Motor neuron (in vitro differentiated cells): ENCODE results near the gene TMEM106A. TPM values are rescaled to one million over a fixed set of nuclear protein-coding genes. Genes with fewer than 3 reads are reported as not detected.
"Not testable (repeated sequence)": the region's sequence is repeated elsewhere in the genome, so short reads cannot be mapped to it uniquely, and the experiment has no call there.

Experiments
- ATAC-seq, 8 experiments: fragments of 200-7000 bp; cut with Tn5 transposase; replicated peaks in 6 of 8; 2 replicates each; pipeline ENCODE4 v1.8.0; 2021; ENCODE audit warnings: mild to moderate bottlenecking in 8 of 8, moderate library complexity in 8 of 8
- H3K27ac ChIP-seq, 2 donors: fragments of 250-450 bp; sonication (Bioruptor Pico); 2 replicates each; pipeline ENCODE4 v1.9.0; 2021; ENCODE audit warnings: antibody characterized with exemption in 2 of 2, mild to moderate bottlenecking in 2 of 2, moderate library complexity in 1 of 2
- H3K4me1 ChIP-seq, 2 donors: fragments of 250-450 bp; sonication (Bioruptor Pico); replicated peaks in 1 of 2; 2 replicates each; pipeline ENCODE4 v1.6.1; 2021; ENCODE audit warnings: antibody characterized with exemption in 2 of 2, mild to moderate bottlenecking in 2 of 2, moderate library complexity in 1 of 2
- H3K4me3 ChIP-seq, 5 donors: fragments of 250-450 bp; sonication (Bioruptor Pico); 2 replicates each; pipeline ENCODE4 v1.9.0; 2021; ENCODE audit warnings: antibody characterized with exemption in 5 of 5, mild to moderate bottlenecking in 5 of 5, moderate library complexity in 4 of 5
- WGBS, 10 experiments: fragments of 450-650 bp; shearing (Covaris generic); methylation state at CpG; one replicate each; pipeline ENCODE4 v1.0.0; 2022; 5-methylcytosine and 5-hydroxymethylcytosine counted together
- in situ Hi-C, 9 experiments: fragments of 400-800 bp; cut with MboI; loops; one replicate each; pipeline ENCODE4 v1.15.0; 2021; ENCODE audit warnings: low sequenced_read_pairs in 9 of 9, low pct_unique_long_range_greater_than_20kb in 2 of 9; ENCODE audit not compliant: unreplicated experiment in 9 of 9
- total RNA-seq, 8 experiments: library from RNA; unstranded; fragments of 300-600 nt; gene quantifications; 2 replicates each; pipeline versions ENCODE4 v1.2.3 to v1.2.4, GENCODE V29; 2022

TMEM106A gene
- total RNA-seq, 8 experiments from 2014 or later = 0.27 to 7.8 (median 0.95) TPM

DNA sequence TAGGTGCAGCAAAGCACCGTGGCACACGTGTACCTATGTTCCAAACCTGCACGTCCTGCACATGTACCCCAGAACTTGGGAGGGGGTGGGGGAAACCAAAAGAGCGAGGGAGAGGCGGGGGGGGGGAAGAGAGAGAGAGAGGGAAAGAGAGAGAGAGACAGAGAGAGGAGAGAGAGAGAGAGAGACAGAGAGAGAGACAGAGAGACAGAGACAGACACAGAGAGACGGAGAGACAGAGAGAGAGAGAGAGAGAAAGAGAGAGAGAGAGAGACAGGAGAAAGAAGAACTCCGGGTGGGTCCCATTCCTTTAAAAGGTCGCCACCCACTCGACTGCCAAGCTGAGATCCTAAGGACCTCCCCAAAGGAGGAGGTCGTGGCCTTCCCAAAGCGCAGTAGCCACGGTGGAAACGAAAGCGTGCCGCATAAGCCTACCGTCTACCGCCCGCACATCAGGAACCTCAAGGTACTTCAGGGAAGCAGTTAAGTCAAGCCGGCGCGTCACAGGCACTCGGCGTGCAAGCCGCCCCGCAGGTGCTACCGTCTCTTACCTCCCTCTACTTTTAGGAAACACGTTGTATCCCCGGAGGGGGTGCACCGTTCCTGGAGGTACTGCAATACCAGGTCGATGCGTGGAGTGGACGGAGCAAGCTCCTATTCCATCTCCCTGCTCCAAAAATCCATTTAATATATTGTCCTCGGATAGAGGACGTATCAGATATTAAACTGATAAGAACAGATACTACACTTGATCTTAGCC lies 29.1 kb downstream of the TMEM106A start:
- no CpG with 5 or more reads among the region's 34 CpGs for WGBS, 10 experiments
- in situ Hi-C loops = not testable (repeated sequence)

GRCh38 chr17:43246456-43246855 lies 34.8 kb downstream of the TMEM106A start:
- ATAC-seq, H3K27ac ChIP-seq, in situ Hi-C loops: not testable (repeated sequence)

More for the DNA sequence above, 29.1 kb downstream of the TMEM106A start:
- H3K27ac ChIP-seq, H3K4me3 ChIP-seq, H3K4me1 ChIP-seq: not testable (repeated sequence)
- ATAC-seq = peak; percentile 32 to 73 (median 64)

More at GRCh38 chr17:43246456-43246855, 34.8 kb downstream of the TMEM106A start:
- WGBS, 10 experiments = no CpG with 5 or more reads among the region's 23 CpGs
- H3K4me1 ChIP-seq, H3K4me3 ChIP-seq: not testable (repeated sequence)

Other genes with a start within 250 kb of the TMEM106A start
- gene AARSD1, start 247.4 kb upstream of the TMEM106A start, total RNA-seq = 10 to 100 TPM; 47.2 to 77.9 (median 59.3) TPM
- gene PTGES3L, start 231.8 kb upstream of the TMEM106A start, total RNA-seq = 1 to 10 TPM in 7 of 8 experiments, under 1 TPM in 1; 0.76 to 3.6 (median 2.0) TPM
- gene RUNDC1, start 231.3 kb upstream of the TMEM106A start, total RNA-seq = 10 to 100 TPM; 11.8 to 14.8 (median 13.5) TPM
- gene RPL27, start 213.5 kb upstream of the TMEM106A start, total RNA-seq = 1,000 to 10,000 TPM; 1,328 to 3,262 (median 2,235) TPM
- 10 to 100 TPM in 4 of 8 experiments, 1 to 10 TPM in 1, under 1 TPM in 2, not detected in 1; 0.76 to 57.9 (median 10.7) TPM for gene IFI35, start 205.1 kb upstream of the TMEM106A start, total RNA-seq
- 100 to 1,000 TPM in 7 of 8 experiments, 10 to 100 TPM in 1; 42.9 to 426 (median 125) TPM for gene VAT1, start 189.5 kb upstream of the TMEM106A start, total RNA-seq
- 10 to 100 TPM in 5 of 8 experiments, 1 to 10 TPM in 2, under 1 TPM in 1; 0.66 to 27.3 (median 19.9) TPM for gene RND2, start 186.6 kb upstream of the TMEM106A start, total RNA-seq
- 10 to 100 TPM in 3 of 8 experiments, 1 to 10 TPM in 5; 3.2 to 30.0 (median 6.9) TPM for gene BRCA1, start 86.5 kb upstream of the TMEM106A start, total RNA-seq
- 100 to 1,000 TPM in 1 of 8 experiments, 10 to 100 TPM in 7; 49.7 to 135 (median 72.0) TPM for gene NBR1, start 40.7 kb upstream of the TMEM106A start, total RNA-seq
- 1 to 10 TPM in 7 of 8 experiments, under 1 TPM in 1; 0.16 to 7.7 (median 2.2) TPM for gene CCDC200, start 16.7 kb downstream of the TMEM106A start, total RNA-seq
- not detected for gene RNU2-1, start 22.1 kb downstream of the TMEM106A start, total RNA-seq
- gene ARL4D, start 187.1 kb downstream of the TMEM106A start, total RNA-seq = 10 to 100 TPM in 4 of 8 experiments, 1 to 10 TPM in 4; 3.9 to 37.7 (median 10.9) TPM